ENCODE measurements around the gene SHISA4. TPM values are rescaled to one million over a fixed set of nuclear protein-coding genes. Genes with fewer than 3 reads are reported as not detected.

SHISA4 gene
- total RNA-seq, 1 donor from 2014 or later, result 196 TPM

DNA sequence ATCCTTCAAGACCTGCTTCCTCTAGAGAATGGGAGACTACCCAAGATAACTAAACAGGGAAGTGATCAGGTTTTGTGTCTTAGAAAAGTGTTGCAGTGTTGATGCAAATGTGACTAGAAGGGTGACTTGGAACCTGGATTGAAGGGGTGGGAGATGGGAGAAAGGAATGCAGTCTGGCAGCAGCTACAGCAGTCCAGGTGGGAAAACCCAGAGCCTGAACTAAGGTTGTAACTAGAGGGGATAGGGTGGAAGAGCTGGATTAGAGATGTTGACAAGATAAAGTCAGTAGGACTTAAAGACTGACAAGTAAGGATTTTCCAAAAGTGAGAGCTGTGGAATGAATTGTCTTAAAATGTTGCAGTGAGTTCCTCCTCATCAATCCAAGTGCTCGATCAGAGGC, 7.1 kb upstream of the SHISA4 start:
- no peak for DNase-seq (ENCODE audit: low read depth)

DNA sequence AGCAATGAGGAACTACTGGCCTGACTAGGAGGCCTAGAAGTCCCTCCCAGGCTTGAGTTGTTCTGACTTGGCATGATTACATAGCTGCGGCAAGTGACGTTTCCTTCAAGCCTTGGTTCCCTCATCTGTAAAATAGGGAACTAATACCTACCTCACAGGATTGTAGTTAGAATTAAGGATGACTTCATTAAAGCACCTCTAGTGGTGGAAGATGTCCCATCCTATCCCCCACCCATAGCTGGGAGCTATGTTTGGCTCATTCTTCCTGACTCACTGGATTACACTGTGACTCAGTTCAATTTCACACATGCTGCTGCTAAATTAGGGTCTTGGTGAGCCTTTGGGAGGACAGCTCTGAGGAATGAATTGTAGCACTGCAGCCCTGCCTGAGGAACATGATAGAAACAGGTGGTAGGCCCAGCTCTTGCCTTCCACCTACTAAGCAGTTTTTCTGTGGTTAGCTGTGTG, 6.0 kb upstream of the SHISA4 start:
- peak; percentile 98 for DNase-seq (ENCODE audit: low read depth)

DNA sequence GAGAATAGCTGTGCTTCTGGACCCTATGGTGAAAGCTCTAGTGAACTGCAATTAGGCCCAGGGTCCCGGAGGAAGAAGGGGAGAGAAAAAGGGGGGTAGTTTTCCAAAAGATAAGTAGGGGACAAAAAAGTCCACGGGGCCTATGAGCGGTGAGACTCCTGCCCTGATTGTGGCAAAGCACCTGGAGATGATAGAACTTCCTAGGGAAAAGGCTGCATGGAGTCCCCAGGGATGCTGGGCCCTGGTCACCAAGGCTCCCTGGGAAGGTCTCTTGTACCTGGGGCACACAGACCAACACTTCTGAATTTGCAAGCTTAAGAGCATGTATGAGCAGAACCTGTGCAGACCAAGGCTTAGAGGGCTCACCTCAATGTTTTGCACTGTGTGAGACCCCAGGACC, 5.4 kb upstream of the SHISA4 start:
- no peak for DNase-seq (ENCODE audit: low read depth)

- peak; percentile 81 for DNase-seq (ENCODE audit: low read depth)
These were observed 4.9 kb upstream of the SHISA4 start for GRCh38 chr1:201883786-201884185.

- DNase-seq (ENCODE audit: low read depth), result peak; percentile 95
These were observed 4.3 kb upstream of the SHISA4 start for GRCh38 chr1:201884425-201884824.

DNA sequence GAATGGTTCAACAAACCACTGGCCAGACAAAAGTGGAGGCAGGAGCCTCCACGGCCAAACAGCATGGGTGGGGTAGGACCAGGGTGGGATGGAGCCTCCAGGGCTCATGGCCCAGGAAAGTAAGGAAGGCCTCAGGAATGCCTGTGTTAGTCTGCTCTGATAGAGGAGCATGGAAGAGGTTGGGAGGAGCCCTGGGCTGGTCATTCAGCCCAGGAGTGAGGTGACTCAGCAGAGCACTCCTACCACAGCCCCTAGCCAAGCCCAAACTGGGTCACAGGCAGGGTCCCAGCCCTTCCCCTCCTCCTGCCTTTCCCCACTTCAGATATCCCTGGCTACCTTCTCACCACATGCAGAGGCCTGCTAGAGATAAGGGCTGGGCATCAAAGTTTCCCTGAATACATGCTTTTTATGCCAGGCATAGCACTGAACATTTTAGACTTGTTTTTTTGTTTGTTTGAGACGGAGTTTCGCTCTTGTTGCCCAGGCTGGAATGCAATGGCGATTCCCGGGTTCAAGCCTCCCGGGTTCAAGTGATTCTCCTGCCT, 3.1 kb upstream of the SHISA4 start:
- peak; percentile 79 for DNase-seq (ENCODE audit: low read depth)

GRCh38 chr1:201886103-201886885, 2.4 kb upstream of the SHISA4 start:
- DNase-seq (ENCODE audit: low read depth), result peak; percentile 81

GRCh38 chr1:201887116-201887866, 1.4 kb upstream of the SHISA4 start:
- DNase-seq (ENCODE audit: low read depth), result no peak

GRCh38 chr1:201889090-201889968, 631 bp downstream of the SHISA4 start:
- no peak for DNase-seq (ENCODE audit: low read depth)

DNA sequence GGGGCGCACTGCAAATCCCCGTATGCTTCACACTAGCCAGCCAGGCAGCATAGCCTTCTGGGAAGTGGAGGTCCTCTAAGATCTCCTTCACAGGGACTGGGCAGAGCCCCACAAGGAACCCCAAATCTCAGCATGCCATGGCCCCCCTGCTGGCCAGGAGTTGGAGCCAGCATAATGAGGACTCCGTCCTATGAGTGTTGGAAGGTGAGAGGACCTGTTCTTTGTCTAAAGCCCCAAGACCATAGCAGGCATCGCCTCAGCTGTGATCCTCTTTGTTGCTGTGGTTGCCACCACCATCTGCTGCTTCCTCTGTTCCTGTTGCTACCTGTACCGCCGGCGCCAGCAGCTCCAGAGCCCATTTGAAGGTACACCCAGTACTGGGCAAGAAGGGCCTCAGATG, 1.5 kb downstream of the SHISA4 start:
- DNase-seq (ENCODE audit: low read depth), result no peak

- DNase-seq (ENCODE audit: low read depth), result no peak
These were observed 2.2 kb downstream of the SHISA4 start for GRCh38 chr1:201890806-201891450.

DNA sequence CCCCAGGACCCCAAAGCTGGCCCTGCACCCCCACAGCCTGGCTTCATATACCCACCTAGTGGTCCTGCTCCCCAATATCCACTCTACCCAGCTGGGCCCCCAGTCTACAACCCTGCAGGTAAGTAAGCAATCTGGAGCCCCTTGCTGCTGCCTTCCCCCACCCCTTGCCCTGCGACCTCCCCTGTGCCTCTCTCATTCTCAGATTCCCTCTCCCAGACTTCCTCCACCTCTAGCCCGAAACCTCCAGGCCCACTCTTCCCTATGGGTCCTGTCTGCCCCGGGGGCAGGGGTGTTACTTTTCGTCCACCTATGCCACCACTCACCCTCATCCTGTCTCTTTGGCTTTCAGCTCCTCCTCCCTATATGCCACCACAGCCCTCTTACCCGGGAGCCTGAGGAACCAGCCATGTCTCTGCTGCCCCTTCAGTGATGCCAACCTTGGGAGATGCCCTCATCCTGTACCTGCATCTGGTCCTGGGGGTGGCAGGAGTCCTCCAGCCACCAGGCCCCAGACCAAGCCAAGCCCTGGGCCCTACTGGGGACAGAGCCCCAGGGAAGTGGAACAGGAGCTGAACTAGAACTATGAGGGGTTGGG, 2.9 kb downstream of the SHISA4 start:
- no peak for DNase-seq (ENCODE audit: low read depth)

GRCh38 chr1:201892211-201892610, 3.5 kb downstream of the SHISA4 start:
- DNase-seq (ENCODE audit: low read depth), result no peak

GRCh38 chr1:201893431-201893830, 4.7 kb downstream of the SHISA4 start:
- DNase-seq (ENCODE audit: low read depth), result no peak

- DNase-seq (ENCODE audit: low read depth), result no peak
These were observed 5.8 kb downstream of the SHISA4 start for GRCh38 chr1:201894343-201895119.

DNA sequence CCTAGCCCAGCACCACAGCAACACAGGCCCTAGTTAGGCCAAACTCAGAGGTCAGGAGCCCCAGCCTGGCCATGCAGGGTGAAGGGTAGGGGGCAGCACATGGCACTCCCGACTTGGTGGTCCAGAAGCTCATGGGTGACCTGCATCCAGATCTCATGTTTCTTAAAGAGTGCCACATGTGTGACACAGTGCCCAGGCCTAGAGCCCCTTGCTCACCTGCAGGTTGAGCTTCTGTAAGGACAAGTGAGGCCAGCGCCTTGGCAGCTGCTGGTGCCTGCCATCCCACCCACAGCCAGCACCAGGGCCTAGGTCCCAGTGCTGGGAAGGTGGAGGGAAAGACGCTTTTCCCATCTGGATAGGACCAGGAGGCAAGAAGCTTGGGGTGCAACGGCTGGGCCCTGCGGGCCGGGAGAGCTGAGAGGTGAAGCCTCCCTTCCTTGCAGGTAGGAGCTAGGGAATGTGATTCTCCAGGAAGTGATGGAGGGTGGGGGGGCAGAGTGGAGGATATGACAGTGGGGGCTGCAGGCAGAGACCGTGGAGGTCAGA, 6.5 kb downstream of the SHISA4 start:
- no peak for DNase-seq (ENCODE audit: low read depth)

GRCh38 chr1:201895913-201896807, 7.5 kb downstream of the SHISA4 start:
- peak; percentile 94 for DNase-seq (ENCODE audit: low read depth)

DNA sequence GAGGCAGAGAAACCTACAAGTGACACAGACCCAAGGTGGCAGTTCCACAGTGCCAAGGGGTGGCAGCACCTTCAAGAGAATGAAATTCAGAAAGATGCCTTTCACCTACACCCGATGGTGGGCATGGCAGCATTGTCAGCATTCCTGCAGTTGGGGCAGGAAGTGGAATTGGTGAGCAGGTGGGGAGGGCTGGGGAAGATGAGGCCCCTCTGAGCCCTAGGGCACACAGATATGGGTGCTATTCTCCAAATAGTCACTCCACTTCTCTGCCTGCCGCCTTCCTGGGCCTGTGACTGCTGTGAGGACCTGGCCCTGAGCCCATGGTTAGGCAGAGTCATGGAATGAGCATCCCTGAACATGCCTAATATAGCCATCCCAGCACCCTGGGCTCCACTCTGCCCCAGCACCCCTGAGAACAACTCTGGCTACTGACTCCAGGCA, 8.3 kb downstream of the SHISA4 start:
- DNase-seq (ENCODE audit: low read depth), result peak; percentile 84

All from myocyte (in vitro differentiated cells).